Activated CD4-positive, alpha-beta T cell treated with anti-CD3 and anti-CD28 coated beads, Interleukin-2, Interleukin-4, amounts not matched to agents 100 ng/mL and 50 ng/mL, durations not matched to agents 16 hours and 8 hours (primary cell): ENCODE data around the gene TXN2.
"Not testable (repeated sequence)": the region's sequence is repeated elsewhere in the genome, so short reads cannot be mapped to it uniquely, and the experiment has no call there.

Source experiments
- DNase-seq: peaks from one replicate; pipeline ENCODE4 v3.0.0-alpha.2; 2020; ENCODE audit warnings: low spot score

TXN2 gene

GRCh38 chr22:36481393-36482168 is at the start of gene TXN2:
TSS of gene TXN2 (minus strand) at chr22:36481640. CDS start at chr22:36480837, 803 bp downstream.
- DNase-seq = peak; percentile 97

DNA sequence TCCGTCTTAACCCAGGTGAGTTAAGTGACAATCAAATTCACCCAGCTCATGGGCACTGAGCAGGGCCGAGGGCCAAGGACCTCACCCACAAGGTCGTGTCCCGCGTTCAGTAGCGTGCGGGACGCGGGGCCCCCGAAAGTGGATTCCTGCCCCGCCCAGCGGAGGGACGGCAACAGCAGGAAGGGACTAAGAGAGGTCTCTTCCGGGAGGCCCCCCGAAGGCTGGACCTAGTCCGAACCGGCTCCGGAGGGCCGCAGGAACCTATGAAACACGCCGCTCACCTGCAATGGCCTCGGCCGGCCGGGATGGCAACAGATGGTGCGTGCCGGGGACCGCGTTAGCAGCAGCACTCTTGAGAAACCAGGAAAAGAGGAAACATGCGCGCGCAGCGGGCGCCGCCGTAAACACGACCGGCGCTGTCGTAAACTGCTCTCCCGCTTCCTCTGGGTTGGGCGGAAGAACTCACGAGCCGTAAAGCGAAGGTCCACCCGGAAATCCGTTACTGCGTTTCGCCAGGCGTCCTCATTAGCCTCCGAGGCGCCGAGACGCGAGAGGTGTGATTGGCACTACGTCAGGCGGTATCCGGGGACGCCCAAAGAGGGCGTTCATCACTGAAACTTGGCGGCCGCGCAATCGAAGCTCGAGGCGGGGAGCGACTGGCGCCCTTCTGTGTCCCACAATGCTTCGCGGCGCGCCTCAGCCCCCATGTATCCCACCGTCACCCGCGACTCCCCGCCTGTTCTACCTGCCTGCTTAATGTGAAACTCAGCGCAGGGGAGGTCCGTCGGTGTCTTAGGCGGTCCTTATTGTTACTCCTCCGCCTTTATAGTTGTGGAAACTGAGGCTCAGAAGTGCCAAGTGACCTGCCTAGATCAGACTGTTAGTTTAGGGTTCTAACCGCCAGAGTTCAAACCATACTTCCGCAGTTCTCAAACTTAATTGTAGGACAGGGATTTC is 47.6 kb upstream of the TXN2 start, which contains the start of gene EIF3D:
EIF3D (minus strand) TSS at position 372 of the 957 bp plus-strand sequence. CDS start 3,045 bp downstream, outside the sequence.
- peak; percentile 100 for DNase-seq

- DNase-seq = no peak
These were observed 46.9 kb upstream of the TXN2 start for GRCh38 chr22:36528341-36528740.

DNA sequence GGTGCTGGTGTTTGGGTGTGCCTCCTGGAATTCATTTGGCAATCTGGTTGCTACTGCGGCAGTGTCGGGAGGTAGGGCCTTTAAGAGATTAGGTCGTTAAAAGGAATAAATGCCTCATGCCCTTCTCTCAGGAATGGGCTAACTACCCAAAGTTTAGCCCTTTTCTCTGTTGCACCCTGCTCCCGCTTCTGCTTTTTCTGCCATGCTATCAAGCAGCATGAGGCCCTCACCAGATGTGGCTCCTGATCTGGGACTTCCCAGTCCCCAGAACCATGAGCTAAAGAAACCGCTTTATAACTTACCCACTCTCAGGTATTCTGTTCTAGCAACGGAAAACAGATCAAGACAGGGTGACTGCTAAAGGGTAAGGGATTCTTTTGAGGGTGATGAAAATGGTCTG is 41.2 kb upstream of the TXN2 start:
- DNase-seq = no peak

DNA sequence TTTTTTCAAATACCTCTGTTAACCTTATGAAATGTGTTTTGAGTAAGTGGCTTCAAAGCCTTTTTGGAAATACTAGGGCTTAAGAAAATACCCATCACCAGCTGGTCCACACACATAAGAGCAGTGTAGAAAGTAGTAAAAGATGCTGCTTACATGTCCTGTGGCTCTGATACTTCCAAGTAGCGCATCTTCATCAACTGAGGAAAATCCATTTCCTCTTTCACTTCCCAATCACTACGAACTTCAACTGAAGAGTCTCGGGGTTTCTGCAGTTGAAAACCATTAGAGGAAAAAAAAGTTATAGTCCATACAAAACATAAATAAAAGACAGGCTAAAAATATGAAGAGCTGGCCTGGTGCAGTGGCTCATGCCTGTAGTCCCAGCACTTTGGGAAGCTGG is 39.0 kb upstream of the TXN2 start:
- no peak for DNase-seq

DNA sequence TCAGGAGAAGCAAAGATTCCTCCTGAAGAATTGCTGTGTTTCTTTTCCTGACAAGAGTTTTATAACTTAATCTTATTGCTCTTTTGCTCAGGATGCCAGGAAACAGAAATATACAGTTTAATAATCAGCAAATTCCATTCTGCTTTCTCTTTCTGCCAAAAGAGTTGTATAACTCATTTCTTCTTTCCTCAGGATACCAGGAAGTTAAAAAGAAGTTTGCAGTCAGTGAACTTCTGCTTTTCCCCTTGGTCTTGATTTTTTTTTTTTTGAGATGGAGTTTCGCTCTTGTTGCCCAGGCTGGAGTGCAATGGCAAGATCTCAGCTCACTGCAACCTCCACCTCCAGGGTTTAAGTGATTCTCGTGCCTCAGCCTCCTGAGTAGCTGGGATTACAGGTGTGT is 38.5 kb upstream of the TXN2 start:
- DNase-seq = not testable (repeated sequence)

DNA sequence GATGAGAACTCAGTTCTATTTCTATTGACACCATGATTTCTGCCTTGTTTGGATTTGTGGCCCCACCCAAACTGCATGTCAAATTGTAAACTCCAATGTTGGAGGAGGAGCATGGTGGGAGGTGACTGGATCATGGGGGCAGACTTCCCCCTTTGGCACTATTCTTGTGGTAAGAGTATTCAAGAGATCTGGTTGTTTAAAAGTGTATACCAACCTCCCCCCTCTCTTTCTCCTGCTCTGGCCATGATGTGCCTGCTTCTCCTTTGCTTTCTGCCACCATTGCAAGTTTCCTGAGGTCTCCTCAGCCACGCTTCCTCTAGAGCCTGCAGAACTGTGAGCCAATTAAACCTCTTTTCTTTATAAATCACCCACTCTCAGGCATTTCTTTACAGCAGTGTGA is 33.3 kb upstream of the TXN2 start:
- DNase-seq = no peak

DNA sequence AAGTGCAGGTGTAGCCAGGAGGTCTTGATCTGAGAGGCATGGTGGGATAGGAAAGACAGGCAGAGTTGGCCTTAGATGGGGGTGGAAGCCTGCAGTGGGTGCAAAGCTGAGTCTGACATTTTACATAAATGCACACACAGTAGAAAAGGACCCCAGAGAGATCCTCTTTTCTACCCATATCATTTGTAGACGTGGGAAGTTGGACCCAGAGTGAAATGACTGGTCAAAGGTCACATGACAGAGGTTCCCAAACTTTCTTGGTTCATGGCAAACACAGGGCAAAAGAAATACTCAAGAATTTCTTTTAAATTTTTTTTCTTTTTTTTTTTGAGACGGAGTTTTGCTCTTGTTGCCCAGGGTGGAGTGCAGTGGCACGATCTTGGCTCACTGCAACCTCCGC is 31.6 kb upstream of the TXN2 start:
- no peak for DNase-seq

GRCh38 chr22:36512333-36512732 is 30.9 kb upstream of the TXN2 start:
- no peak for DNase-seq

DNA sequence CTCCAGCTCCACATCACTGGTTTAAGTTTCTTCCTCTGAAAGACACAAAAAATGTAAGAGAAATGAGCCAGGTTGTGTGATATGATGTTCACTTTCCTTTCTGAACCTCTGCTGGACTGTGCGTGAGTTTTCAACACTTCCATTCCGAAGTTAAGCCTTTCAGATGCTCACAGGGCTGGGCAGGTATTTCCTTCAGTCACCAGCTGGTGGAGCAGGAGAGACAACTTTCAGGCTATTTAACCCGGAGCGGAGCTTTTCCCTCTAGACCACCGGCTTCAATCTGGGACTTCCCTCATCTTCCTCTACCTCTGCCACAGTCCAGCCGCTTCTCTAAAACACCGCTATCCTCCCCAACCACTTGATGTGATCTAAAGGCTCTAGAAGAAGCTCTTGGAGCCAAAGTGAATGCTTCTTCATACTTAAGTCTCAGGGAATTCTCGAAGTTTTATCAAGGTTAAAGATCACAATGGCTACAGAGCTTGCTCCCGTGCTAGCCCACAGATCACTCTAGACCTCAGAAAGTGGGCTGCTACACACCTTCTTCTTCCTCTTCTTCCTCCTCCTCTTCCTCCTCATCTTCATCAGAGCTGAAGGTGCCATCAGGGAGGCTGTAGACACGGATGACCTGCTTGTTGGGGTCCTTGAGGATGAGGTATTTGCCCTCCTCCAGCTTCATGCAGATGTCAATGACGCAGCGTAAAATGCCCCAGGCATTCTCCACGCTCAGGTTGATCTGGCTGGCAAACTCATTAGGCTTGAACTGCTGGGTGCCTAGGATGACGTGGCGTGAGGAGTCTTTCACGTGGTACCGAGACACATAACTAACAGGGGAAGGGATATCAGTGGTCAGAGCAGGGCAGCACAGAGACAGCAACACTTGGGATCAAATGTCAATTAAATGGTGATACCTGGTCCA is 29.8 kb upstream of the TXN2 start:
- peak; percentile 30 for DNase-seq

DNA sequence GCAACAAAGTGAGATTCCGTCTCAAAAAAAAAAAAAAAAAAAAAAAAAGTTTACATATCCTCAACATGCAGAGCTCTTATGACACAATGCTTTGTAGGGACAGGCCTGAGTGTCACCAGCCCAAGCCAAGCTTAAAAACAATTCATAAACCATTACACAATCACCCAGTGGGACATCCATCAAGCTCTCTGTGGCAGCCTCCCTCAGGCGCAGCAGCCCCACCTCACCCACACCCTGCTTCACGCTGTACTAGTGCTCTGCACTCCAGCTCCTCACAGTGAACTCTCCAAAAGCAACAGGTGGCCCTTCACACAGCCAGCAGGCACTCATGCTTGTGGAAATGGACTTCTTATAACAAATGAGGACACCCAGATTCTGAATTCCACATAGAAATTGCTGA is 28.9 kb upstream of the TXN2 start:
- no peak for DNase-seq

DNA sequence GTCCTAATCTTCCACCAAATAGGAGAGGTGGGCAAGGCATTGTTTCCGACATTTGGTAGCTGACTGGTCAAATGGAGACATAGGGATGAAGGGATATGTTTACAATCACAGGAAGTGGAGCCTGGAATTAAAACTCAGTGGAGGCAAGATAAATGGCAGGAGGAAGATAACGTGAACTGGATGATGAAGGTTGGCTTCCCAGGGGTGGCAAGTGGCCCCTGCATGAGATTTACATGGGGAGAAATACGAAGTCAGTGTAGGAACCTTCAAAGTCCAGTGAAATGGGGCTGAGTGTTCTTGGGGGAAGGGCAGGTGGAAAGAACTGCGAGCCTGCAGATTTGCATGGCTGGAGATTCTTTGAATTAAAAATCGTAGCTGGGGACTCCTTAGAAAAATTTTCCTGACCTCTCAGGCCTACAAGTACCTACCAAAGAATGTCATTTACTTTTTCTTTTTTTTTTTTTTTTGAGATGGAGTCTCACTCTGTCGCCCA is 26.1 kb upstream of the TXN2 start:
- no peak for DNase-seq

GRCh38 chr22:36506637-36507517 is 25.4 kb upstream of the TXN2 start, which contains the start of gene FOXRED2:
TSS of gene FOXRED2 (minus strand) at chr22:36507040. CDS start at chr22:36506422, 618 bp downstream.
- peak; percentile 88 for DNase-seq

DNA sequence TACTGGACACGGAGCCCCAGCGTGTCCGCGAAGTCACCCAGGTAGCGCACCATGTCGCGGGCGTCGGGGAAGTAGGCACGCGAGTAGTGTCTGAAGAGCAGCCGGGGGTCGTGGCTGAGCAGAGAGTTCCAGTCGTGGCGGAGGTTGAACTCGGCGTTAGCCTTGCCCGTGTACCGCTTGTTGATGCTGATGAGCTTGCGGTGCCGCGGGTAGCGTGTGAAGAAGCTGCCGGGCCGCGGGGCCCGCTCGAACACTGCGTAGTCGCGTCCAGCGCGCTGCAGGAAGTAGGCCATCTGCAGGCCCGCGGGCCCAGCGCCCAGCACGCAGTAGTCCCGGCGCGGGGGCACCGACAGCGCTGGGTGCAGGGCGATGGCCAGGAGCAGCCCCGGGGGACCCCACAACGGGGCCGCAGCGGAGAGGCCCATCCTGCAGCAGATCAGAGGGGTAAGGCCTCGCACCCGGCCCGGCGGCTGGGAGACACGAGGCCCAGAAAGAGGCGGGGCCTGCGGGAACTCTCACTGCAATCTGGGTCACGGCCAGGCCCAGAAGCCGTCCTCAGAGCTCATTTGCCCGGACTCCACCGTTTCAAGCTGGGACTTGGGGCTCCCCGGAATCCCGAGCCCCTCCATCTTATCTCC is 24.7 kb upstream of the TXN2 start:
- DNase-seq = no peak

DNA sequence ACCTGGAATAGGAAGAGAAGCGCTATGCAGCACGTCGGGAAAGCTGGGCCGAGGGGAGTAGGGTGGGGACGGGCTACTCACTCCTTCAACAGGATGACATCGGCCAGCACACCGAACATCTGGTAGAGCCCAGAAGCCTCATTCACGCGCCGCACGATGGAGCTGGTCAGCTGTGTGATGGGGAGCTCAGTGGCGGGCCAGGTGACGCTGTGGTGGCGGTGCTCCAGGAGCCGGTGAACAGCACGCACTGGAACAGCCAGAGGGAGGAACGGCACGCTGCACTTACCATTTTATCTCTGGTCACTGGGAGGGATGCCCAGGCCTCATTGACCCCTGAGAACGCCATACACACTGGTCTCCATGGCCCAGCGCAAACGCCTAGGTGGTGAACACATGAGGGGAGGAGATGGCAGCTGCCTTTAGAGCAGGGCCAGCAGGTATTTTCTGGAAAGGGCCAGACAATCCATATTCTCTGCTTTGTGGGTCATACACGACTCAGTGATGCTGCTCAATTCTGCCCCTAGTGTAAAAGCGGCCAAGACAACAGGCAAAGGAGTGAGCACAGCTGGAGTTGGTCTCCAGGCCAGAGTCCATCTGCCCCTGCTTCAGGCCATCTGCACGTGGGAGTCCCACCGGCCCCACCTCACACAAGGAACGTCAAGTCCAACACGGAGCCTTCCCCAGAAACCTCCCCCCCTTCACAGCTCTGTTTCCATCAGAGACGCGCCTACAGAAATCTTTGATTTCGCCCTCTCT is 16.6 kb upstream of the TXN2 start:
- no peak for DNase-seq

DNA sequence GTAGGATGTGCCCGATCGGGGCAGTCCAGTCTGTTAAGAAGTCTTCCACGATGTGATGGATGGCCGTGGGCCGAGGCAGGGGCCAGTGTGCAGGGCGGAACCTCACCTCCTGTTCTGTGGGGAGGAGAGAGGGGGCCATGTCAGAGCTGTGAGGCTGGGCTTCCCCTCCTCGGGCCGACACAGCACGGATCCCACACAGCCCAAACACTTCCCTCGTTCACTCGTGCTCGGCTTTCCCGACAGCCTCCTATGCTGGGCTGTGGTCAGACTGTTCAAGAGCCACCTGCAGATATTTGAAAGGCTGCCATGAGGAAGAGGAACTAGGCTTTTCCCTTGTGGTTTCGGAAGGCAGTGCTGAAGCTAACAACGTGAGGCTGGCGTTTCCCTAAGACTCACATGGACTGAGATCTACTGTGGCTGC is 12.3 kb upstream of the TXN2 start:
- DNase-seq = no peak

- no peak for DNase-seq
These were observed 10.7 kb upstream of the TXN2 start for GRCh38 chr22:36492109-36492508.

DNA sequence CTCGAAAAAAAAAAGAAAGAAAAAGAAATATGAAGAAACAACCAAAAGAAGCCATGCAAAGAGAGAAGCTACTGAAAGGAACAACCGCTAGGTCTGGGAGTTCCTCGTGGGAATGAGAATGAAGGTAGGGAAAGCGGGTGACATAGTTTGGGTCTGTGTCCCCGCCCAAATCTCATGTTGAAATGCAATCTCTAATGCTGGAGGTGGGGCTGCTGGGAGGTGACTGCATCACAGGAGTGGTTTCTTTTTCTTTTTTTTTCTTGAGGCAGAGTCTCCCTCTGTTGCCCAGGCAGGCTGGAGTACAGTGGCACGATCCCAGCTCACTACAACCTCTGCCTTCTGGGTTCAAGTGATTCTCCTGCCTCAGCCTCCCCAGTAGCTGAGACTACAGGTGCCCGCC is 9.7 kb upstream of the TXN2 start:
- DNase-seq = no peak
